Mammary epithelial cell (primary cell): Measurements from ENCODE around the gene C14orf93.

ENCODE experiments used
- EZH2 ChIP-seq: IDR thresholded peaks from 2 replicates; pipeline ENCODE4 v1.6.1; 2012; ENCODE audit warnings: low read length, inconsistent platforms, borderline replicate concordance
- TF ChIP-seq, protein P1 (sequence below), 2 donors: IDR thresholded peaks in 1 of 2; conservative IDR thresholded peaks in 1 of 2; 2 replicates each; pipeline ENCODE4 v1.5.1; 2011 to 2012; ENCODE audit warnings: inconsistent platforms in 2 of 2, low read length in 2 of 2, mild to moderate bottlenecking in 2 of 2, control low read depth in 1 of 2, low read depth in 1 of 2; ENCODE audit not compliant: insufficient read depth in 1 of 2; ENCODE audit errors: extremely low read depth in 1 of 2

DNA sequence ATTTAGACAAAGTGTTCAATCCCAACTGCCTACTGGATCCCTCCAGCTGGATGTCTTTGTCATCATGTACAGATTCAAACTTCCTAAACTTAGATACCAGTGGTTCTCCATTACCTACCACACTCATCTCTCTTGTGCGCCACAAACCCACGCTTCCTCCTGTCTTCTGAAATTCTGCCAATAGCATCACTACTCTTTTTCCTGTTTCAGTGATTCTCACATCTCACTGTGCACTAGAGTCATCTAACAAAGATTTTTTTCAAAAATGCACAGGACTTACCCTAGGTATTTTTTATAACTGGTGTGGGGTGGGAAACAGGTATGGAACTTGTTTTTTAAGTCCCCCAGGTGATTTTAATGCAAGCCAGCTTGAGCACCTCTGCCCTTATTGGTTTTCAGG lies 18.9 kb upstream of the C14orf93 start:
- TF ChIP-seq, protein P1, sequence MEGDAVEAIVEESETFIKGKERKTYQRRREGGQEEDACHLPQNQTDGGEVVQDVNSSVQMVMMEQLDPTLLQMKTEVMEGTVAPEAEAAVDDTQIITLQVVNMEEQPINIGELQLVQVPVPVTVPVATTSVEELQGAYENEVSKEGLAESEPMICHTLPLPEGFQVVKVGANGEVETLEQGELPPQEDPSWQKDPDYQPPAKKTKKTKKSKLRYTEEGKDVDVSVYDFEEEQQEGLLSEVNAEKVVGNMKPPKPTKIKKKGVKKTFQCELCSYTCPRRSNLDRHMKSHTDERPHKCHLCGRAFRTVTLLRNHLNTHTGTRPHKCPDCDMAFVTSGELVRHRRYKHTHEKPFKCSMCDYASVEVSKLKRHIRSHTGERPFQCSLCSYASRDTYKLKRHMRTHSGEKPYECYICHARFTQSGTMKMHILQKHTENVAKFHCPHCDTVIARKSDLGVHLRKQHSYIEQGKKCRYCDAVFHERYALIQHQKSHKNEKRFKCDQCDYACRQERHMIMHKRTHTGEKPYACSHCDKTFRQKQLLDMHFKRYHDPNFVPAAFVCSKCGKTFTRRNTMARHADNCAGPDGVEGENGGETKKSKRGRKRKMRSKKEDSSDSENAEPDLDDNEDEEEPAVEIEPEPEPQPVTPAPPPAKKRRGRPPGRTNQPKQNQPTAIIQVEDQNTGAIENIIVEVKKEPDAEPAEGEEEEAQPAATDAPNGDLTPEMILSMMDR (conservative IDR thresholded peaks at IDR 0.05 in 1 of 2, IDR thresholded peaks at IDR 0.05 in 1 of 2; ENCODE audit: extremely low read depth in 1 of 2, insufficient read depth in 1 of 2, low read depth in 1 of 2, low read length in 2 of 2) = no peak
- no peak for TF ChIP-seq EZH2
